ENCODE measurements around the gene APBB3. TPM values are rescaled to one million over a fixed set of nuclear protein-coding genes. Genes with fewer than 3 reads are reported as not detected.

The APBB3 gene
- total RNA-seq, 3 donors from 2014 or later (not counting 1 experiment from before 2014, with no cell fraction given) = 44.0 to 44.9 (median 44.4) TPM

GRCh38 chr5:140568443-140569063 lies 4.2 kb upstream of the APBB3 start:
- Mint-ChIP-seq H3K4me1 (peaks cover 48 to 65% of the 10 kb centered on the region in 2 donors), H3K9me3 (no peaks in the 10 kb centered on the region), H3K27me3 (ENCODE audit: low read depth in 2 of 2) (no peaks in the 10 kb centered on the region), H3K36me3 (no peaks in the 10 kb centered on the region), H3K27ac (peak overlapping the region; percentile 96 to 98), H3K4me3 (peak overlapping the region; percentile 83)
- Histone ChIP-seq H3K9me3 (ENCODE audit: control insufficient read depth, insufficient read depth, low read length) (no peaks in the 10 kb centered on the region), H3K27ac (ENCODE audit: low read length) (peak overlapping the region; percentile 89), H3K4me3 (ENCODE audit: low read length) (no peak overlapping the region), H3K36me3 (ENCODE audit: control insufficient read depth, insufficient read depth, low read length) (peaks cover 21% of the 10 kb centered on the region), H3K27me3 (ENCODE audit: control insufficient read depth, insufficient read depth, low read length) (no peaks in the 10 kb centered on the region), H3K4me1 (ENCODE audit: control insufficient read depth, insufficient read depth, low read length) (peaks cover 34% of the 10 kb centered on the region)
- WGBS (ENCODE audit: insufficient coverage) = 98% methylated on average over 2 of the region's 2 CpGs
- no peak for ATAC-seq
- DNase-seq = peak in 1 of 2 donors; percentile 11
- intact Hi-C loops (cut with micrococcal nuclease) = no loop called here
- TF ChIP-seq, protein P1, sequence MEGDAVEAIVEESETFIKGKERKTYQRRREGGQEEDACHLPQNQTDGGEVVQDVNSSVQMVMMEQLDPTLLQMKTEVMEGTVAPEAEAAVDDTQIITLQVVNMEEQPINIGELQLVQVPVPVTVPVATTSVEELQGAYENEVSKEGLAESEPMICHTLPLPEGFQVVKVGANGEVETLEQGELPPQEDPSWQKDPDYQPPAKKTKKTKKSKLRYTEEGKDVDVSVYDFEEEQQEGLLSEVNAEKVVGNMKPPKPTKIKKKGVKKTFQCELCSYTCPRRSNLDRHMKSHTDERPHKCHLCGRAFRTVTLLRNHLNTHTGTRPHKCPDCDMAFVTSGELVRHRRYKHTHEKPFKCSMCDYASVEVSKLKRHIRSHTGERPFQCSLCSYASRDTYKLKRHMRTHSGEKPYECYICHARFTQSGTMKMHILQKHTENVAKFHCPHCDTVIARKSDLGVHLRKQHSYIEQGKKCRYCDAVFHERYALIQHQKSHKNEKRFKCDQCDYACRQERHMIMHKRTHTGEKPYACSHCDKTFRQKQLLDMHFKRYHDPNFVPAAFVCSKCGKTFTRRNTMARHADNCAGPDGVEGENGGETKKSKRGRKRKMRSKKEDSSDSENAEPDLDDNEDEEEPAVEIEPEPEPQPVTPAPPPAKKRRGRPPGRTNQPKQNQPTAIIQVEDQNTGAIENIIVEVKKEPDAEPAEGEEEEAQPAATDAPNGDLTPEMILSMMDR (IDR thresholded peaks at IDR 0.05) = no peak

- Mint-ChIP-seq H3K27ac (peak overlapping the region; percentile 96 to 98), H3K4me1 (peaks cover 52 to 66% of the 10 kb centered on the region in 2 donors), H3K27me3 (ENCODE audit: low read depth in 2 of 2) (no peaks in the 10 kb centered on the region), H3K9me3 (no peaks in the 10 kb centered on the region), H3K36me3 (no peaks in the 10 kb centered on the region), H3K4me3 (peak overlapping the region; percentile 31)
- ATAC-seq (no peak), DNase-seq (peak in 1 of 2 donors; percentile 2)
- Histone ChIP-seq H3K4me3 (ENCODE audit: low read length) (no peak overlapping the region), H3K9me3 (ENCODE audit: control insufficient read depth, insufficient read depth, low read length) (no peaks in the 10 kb centered on the region), H3K27me3 (ENCODE audit: control insufficient read depth, insufficient read depth, low read length) (no peaks in the 10 kb centered on the region), H3K4me1 (ENCODE audit: control insufficient read depth, insufficient read depth, low read length) (peaks cover 38% of the 10 kb centered on the region), H3K36me3 (ENCODE audit: control insufficient read depth, insufficient read depth, low read length) (peaks cover 21% of the 10 kb centered on the region), H3K27ac (ENCODE audit: low read length) (no peak overlapping the region)
- intact Hi-C loops (cut with micrococcal nuclease) = no loop called here
- WGBS (ENCODE audit: insufficient coverage) = 97% methylated on average over 13 of the region's 13 CpGs
- TF ChIP-seq, protein P1 (IDR thresholded peaks at IDR 0.05) = no peak
These were observed 3.5 kb upstream of the APBB3 start for GRCh38 chr5:140567871-140568270.

DNA sequence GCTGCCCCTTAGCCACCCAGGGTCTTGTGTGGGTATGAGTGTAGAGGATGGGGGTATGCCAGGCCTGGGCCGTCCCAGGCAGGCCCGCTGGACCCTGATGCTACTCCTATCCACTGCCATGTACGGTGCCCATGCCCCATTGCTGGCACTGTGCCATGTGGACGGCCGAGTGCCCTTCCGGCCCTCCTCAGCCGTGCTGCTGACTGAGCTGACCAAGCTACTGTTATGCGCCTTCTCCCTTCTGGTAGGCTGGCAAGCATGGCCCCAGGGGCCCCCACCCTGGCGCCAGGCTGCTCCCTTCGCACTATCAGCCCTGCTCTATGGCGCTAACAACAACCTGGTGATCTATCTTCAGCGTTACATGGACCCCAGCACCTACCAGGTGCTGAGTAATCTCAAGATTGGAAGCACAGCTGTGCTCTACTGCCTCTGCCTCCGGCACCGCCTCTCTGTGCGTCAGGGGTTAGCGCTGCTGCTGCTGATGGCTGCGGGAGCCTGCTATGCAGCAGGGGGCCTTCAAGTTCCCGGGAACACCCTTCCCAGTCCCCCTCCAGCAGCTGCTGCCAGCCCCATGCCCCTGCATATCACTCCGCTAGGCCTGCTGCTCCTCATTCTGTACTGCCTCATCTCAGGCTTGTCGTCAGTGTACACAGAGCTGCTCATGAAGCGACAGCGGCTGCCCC lies 2.9 kb upstream of the APBB3 start:
- no peaks in the 10 kb centered on the region for H3K9me3 Mint-ChIP-seq
- peaks cover 21% of the 10 kb centered on the region for H3K36me3 ChIP-seq (ENCODE audit: control insufficient read depth, insufficient read depth, low read length)
- no peak overlapping the region for H3K27ac ChIP-seq (ENCODE audit: low read length)
- no peaks in the 10 kb centered on the region for H3K27me3 ChIP-seq (ENCODE audit: control insufficient read depth, insufficient read depth, low read length)
- 95% methylated on average over 22 of the region's 22 CpGs for WGBS (ENCODE audit: insufficient coverage)
- H3K27ac Mint-ChIP-seq = peak overlapping the region; percentile 96 to 98
- no peak for ATAC-seq
- peak overlapping the region; percentile 31 for H3K4me3 Mint-ChIP-seq
- H3K4me1 ChIP-seq (ENCODE audit: control insufficient read depth, insufficient read depth, low read length) = peaks cover 38% of the 10 kb centered on the region
- no peaks in the 10 kb centered on the region for H3K27me3 Mint-ChIP-seq (ENCODE audit: low read depth in 2 of 2)
- H3K4me1 Mint-ChIP-seq = peaks cover 57 to 71% of the 10 kb centered on the region in 2 donors
- H3K9me3 ChIP-seq (ENCODE audit: control insufficient read depth, insufficient read depth, low read length) = no peaks in the 10 kb centered on the region
- H3K4me3 ChIP-seq (ENCODE audit: low read length) = no peak overlapping the region
- peak in 1 of 2 donors; percentile 3 for DNase-seq
- TF ChIP-seq, protein P1 (IDR thresholded peaks at IDR 0.05) = no peak
- H3K36me3 Mint-ChIP-seq = no peaks in the 10 kb centered on the region
- intact Hi-C loops (cut with micrococcal nuclease) = no loop called here
